IMR-90 (cell line): ENCODE data around the gene LGALS4.

Experiments
- BHLHE40 ChIP-seq: fragments of 150-350 bp; IDR thresholded peaks from 2 replicates; pipeline ENCODE4 v1.6.1; 2016; ENCODE audit warnings: mild to moderate bottlenecking, low read depth, low read length
- CEBPB ChIP-seq: IDR thresholded peaks from 2 replicates; pipeline ENCODE4 v1.6.1; 2012; ENCODE audit warnings: low read depth, low read length, improper control_type of control experiment
- MAFK ChIP-seq: IDR thresholded peaks from 2 replicates; pipeline ENCODE4 v1.6.1; 2012; ENCODE audit warnings: low read depth, low read length, improper control_type of control experiment
- MAZ ChIP-seq: IDR thresholded peaks from 2 replicates; pipeline ENCODE4 v1.6.1; 2012; ENCODE audit warnings: low read depth, mild to moderate bottlenecking, low read length, improper control_type of control experiment, moderate library complexity, borderline replicate concordance
- NFE2L2 ChIP-seq: fragments of 150-350 bp; IDR thresholded peaks from 2 replicates; pipeline ENCODE4 v1.6.1; 2016; ENCODE audit warnings: low read depth, mild to moderate bottlenecking, low read length
- POLR2A ChIP-seq: IDR thresholded peaks from 2 replicates; pipeline ENCODE4 v1.6.1; 2012; ENCODE audit warnings: mild to moderate bottlenecking, low read depth, low read length
- RAD21 ChIP-seq: IDR thresholded peaks from 2 replicates; pipeline ENCODE4 v1.6.1; 2012; ENCODE audit warnings: low read length, improper control_type of control experiment
- RCOR1 ChIP-seq: IDR thresholded peaks from 2 replicates; pipeline ENCODE4 v1.6.1; 2012; ENCODE audit warnings: mild to moderate bottlenecking, low read length, improper control_type of control experiment; ENCODE audit not compliant: insufficient replicate concordance
- RFX5 ChIP-seq: IDR thresholded peaks from 2 replicates; pipeline ENCODE4 v1.8.0; 2012; ENCODE audit warnings: low read depth, mild to moderate bottlenecking, low read length, moderate library complexity
- TF ChIP-seq, protein P1 (sequence below): conservative IDR thresholded peaks from 2 replicates; pipeline ENCODE4 v1.5.1; 2012; ENCODE audit warnings: mild to moderate bottlenecking, low read depth, low read length, improper control_type of control experiment
- TF ChIP-seq, protein P2 (sequence below): fragments of 150-350 bp; IDR thresholded peaks from 2 replicates; pipeline ENCODE4 v1.6.1; 2017; ENCODE audit warnings: mild to moderate bottlenecking, antibody characterized with exemption, low read length, low read depth
- TF ChIP-seq, protein P3 (sequence below): fragments of 150-350 bp; IDR thresholded peaks from 2 replicates; pipeline ENCODE4 v1.6.1; 2016; ENCODE audit warnings: low read depth, mild to moderate bottlenecking, low read length, moderate library complexity, borderline replicate concordance

DNA sequence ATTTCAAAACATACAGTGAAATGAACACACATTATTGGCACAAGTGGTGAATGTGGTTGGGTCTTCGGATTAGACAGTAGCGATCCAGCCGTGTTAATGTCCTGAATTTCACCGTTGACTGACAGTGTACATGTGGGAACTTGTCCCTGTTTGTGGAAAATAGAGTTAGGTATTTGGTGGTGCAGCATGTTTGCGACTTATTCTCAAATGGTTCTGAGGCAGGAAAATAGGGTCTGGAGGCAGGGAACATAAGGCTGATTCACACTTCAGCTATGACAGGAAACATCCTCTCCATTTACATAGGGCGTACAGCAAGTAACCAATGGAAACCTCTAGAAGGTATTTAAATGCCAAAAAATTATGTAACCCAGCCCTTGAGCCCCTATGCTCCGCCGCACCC is 19.6 kb downstream of the LGALS4 start:
- TF ChIP-seq BHLHE40: no peak
- no peak for TF ChIP-seq NFE2L2
- TF ChIP-seq, protein P1, sequence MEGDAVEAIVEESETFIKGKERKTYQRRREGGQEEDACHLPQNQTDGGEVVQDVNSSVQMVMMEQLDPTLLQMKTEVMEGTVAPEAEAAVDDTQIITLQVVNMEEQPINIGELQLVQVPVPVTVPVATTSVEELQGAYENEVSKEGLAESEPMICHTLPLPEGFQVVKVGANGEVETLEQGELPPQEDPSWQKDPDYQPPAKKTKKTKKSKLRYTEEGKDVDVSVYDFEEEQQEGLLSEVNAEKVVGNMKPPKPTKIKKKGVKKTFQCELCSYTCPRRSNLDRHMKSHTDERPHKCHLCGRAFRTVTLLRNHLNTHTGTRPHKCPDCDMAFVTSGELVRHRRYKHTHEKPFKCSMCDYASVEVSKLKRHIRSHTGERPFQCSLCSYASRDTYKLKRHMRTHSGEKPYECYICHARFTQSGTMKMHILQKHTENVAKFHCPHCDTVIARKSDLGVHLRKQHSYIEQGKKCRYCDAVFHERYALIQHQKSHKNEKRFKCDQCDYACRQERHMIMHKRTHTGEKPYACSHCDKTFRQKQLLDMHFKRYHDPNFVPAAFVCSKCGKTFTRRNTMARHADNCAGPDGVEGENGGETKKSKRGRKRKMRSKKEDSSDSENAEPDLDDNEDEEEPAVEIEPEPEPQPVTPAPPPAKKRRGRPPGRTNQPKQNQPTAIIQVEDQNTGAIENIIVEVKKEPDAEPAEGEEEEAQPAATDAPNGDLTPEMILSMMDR: no peak
- no peak for TF ChIP-seq POLR2A
- no peak for TF ChIP-seq CEBPB
- TF ChIP-seq MAZ: no peak
- TF ChIP-seq, protein P2, sequence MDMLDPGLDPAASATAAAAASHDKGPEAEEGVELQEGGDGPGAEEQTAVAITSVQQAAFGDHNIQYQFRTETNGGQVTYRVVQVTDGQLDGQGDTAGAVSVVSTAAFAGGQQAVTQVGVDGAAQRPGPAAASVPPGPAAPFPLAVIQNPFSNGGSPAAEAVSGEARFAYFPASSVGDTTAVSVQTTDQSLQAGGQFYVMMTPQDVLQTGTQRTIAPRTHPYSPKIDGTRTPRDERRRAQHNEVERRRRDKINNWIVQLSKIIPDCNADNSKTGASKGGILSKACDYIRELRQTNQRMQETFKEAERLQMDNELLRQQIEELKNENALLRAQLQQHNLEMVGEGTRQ: no peak
- TF ChIP-seq, protein P3, sequence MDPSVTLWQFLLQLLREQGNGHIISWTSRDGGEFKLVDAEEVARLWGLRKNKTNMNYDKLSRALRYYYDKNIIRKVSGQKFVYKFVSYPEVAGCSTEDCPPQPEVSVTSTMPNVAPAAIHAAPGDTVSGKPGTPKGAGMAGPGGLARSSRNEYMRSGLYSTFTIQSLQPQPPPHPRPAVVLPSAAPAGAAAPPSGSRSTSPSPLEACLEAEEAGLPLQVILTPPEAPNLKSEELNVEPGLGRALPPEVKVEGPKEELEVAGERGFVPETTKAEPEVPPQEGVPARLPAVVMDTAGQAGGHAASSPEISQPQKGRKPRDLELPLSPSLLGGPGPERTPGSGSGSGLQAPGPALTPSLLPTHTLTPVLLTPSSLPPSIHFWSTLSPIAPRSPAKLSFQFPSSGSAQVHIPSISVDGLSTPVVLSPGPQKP: no peak
- no peak for TF ChIP-seq RFX5
- TF ChIP-seq RCOR1: no peak
- TF ChIP-seq RAD21: no peak
- TF ChIP-seq MAFK: no peak
